Activated CD8-positive, alpha-beta T cell treated with anti-CD3 and anti-CD28 coated beads for 36 hours (primary cell): ENCODE measurements around the gene SRC. TPM values are rescaled to one million over a fixed set of nuclear protein-coding genes. Genes with fewer than 3 reads are reported as not detected.

Source experiments
- ATAC-seq: fragments of 200-7000 bp; cut with Tn5 transposase; one replicate; pipeline ENCODE4 v1.10.0; 2021; ENCODE audit warnings: mild to moderate bottlenecking, moderate library complexity
- CTCF ChIA-PET: fragments of 350-600 bp; sonication (Branson Sonifier 250); formaldehyde crosslinking; loops from one replicate; lab custom pipeline; 2021; ENCODE audit warnings: antibody characterized with exemption; lab: Charles Lee
- POLR2A ChIA-PET: fragments of 350-600 bp; sonication (Branson Sonifier 250); formaldehyde crosslinking; loops from one replicate; lab custom pipeline; 2021; ENCODE audit warnings: antibody characterized with exemption; lab: Charles Lee
- DNase-seq: peaks from one replicate; pipeline ENCODE4 v3.0.0-alpha.2; 2020
- H3K27ac Mint-ChIP-seq: one replicate; pipeline ENCODE4 v1.8.0; 2021; ENCODE audit warnings: mild to moderate bottlenecking, mixed read lengths
- H3K27me3 Mint-ChIP-seq: one replicate; pipeline ENCODE4 v1.8.0; 2021; ENCODE audit warnings: mixed read lengths
- H3K36me3 Mint-ChIP-seq: one replicate; pipeline ENCODE4 v1.8.0; 2021; ENCODE audit warnings: low read depth, mixed read lengths
- H3K4me1 Mint-ChIP-seq: one replicate; pipeline ENCODE4 v1.8.0; 2021; ENCODE audit warnings: low read depth, mixed read lengths
- H3K4me3 Mint-ChIP-seq: one replicate; pipeline ENCODE4 v1.8.0; 2021; ENCODE audit warnings: mild to moderate bottlenecking, moderate library complexity, mixed read lengths
- H3K9me3 Mint-ChIP-seq: one replicate; pipeline ENCODE4 v1.8.0; 2021; ENCODE audit warnings: mixed read lengths
- intact Hi-C: fragments of 100-400 bp; cut with micrococcal nuclease; formaldehyde crosslinking; loops from one replicate; pipeline ENCODE4 v1.10.0; 2022
- total RNA-seq, 2 experiments: library from RNA; stranded (reverse); gene quantifications; one replicate each; pipeline ENCODE4 v1.2.3, GENCODE V29; 2021
- TF ChIP-seq, protein P1 (sequence below): fragments of 200-600 bp; IDR thresholded peaks from one replicate; pipeline ENCODE4 v1.8.0; 2022; ENCODE audit warnings: antibody characterized with exemption, mild to moderate bottlenecking

The SRC gene
- total RNA-seq: 1 to 10 TPM in 1 of 2 experiments, under 1 TPM in 1; 0.88 to 2.4 TPM

DNA sequence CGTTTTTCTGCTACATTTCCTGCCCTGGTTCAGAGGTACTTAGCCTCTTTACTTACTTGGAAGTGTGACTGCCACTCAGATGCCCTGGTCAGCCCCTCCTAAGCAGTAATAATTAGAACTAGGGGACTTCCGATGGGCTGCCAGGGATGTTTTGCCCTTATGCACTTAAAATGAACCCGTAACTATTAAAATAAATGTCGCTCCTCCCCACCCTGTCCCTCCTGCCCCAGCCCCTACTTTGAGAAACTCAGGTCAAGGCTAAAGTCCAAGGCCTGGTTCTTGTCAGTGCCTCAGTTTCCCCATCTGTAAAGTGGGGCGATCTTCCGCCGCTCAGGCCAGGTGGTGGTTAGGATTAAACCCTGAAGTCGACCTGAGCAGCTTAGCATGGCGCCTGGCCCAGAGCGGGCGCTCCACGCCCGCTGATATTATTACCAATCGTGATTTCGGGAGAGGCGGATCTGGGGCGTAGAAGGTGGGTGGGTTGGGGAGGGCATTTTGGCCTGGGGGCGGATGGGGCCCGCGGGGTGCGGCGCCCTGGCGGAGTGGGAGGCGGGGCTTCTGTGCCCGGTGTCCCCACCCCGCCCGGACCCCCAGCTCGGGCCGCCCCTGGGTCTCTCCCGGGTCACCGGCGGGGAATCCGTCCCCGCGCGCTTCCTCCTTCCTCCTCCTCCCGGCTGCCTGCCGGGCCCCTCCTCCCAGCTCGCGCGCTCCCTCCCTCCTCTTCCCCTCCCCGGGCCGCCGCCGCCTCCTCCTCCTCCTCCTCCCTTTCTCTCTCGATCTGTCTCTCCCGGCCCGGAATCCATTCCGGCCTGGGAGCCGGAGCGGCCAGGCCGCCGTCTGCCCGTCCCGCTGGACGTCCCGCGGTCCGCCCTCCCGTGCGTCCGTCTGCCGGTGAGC, at the start of gene SRC:
Gene SRC (plus strand): TSS at position 802 of the 897 bp plus-strand sequence. CDS start 38,014 bp downstream, outside the sequence.
- H3K27ac Mint-ChIP-seq: no peak within 1 kb of the TSS
- ATAC-seq (peak; percentile 37), DNase-seq (peak; percentile 40)
- TF ChIP-seq, protein P1, sequence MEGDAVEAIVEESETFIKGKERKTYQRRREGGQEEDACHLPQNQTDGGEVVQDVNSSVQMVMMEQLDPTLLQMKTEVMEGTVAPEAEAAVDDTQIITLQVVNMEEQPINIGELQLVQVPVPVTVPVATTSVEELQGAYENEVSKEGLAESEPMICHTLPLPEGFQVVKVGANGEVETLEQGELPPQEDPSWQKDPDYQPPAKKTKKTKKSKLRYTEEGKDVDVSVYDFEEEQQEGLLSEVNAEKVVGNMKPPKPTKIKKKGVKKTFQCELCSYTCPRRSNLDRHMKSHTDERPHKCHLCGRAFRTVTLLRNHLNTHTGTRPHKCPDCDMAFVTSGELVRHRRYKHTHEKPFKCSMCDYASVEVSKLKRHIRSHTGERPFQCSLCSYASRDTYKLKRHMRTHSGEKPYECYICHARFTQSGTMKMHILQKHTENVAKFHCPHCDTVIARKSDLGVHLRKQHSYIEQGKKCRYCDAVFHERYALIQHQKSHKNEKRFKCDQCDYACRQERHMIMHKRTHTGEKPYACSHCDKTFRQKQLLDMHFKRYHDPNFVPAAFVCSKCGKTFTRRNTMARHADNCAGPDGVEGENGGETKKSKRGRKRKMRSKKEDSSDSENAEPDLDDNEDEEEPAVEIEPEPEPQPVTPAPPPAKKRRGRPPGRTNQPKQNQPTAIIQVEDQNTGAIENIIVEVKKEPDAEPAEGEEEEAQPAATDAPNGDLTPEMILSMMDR: no peak
- intact Hi-C loops: no loop called here
- H3K4me3 Mint-ChIP-seq: peak within 1 kb of the TSS; percentile 64
- ChIA-PET CTCF (interaction anchor here (1.1 to 1.6 kb wide), 2 partner anchors 39 to 154 kb away, joined by 3 read pairs; no protein-coding TSS in a partner anchor), POLR2A (interaction anchor here (0.7 to 1.5 kb wide), 2 partner anchors 10 to 56 kb away, joined by 3 to 7 read pairs; partner anchors contain the start of gene MANBAL)
- no peaks in the 10 kb centered on the region for H3K27me3 Mint-ChIP-seq
- no peaks in the 10 kb centered on the region for H3K9me3 Mint-ChIP-seq
- peaks cover 21% of the 10 kb centered on the region for H3K4me1 Mint-ChIP-seq
- H3K36me3 Mint-ChIP-seq: no peaks in the 10 kb centered on the region

DNA sequence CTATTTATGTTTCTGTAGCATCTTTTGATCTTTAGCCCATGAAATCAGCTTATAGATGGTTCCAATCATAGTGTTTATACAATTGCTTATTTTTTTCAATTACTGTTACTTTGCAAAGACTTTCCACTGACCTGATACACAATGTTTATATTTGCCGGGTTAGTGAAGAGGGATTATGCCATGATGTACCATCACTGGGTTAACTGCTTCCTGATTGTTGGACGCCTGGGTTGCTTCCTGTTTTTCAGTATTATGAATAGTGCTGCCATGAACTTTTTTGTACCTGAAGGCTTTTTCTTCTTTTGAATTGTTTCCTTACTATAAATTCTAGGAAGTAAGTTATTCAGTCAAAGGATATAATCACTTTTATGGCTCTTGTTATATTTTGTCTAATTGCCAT, 49.6 kb upstream of the SRC start:
- H3K4me1 Mint-ChIP-seq: peaks cover 42% of the 10 kb centered on the region
- H3K36me3 Mint-ChIP-seq: peaks cover 43% of the 10 kb centered on the region

DNA sequence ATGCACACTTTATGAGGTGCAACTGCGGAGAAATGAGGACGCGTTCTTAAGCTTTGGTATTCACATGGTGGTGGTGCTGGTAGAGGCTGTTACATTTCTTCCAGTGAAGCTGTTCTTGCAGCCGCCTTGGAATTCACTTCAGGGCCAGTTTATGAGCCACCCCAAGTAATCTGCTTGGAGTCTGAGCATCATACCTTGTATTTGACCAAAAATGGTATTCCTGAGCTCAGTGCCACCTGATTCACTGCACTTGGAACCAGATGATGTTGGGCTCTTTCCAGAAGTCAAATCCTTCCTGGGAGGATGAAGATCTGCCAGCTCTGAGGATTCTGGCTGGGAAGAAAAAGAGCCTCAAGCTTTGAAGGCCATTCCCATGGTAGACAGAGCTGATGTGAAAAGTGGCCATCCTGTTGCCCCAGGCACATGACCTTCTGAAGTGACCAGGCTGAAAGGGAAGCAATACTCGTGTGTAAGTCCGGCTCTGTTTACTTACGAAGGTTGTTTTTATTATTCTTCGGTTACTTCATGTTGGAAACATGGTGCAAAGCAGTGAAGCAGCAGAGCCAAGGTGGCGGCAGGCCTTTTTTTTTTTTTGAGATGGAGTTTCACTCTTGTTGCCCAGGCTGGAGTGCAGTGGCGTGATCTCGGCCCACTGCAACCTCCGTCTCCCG, 48.7 kb upstream of the SRC start:
- intact Hi-C loops: no loop called here
- TF ChIP-seq, protein P1: no peak
- no peak overlapping the region for H3K4me3 Mint-ChIP-seq
- H3K27me3 Mint-ChIP-seq: no peaks in the 10 kb centered on the region
- ATAC-seq: no peak
- peaks cover 38% of the 10 kb centered on the region for H3K36me3 Mint-ChIP-seq
- peaks cover 36% of the 10 kb centered on the region for H3K4me1 Mint-ChIP-seq
- no peak for DNase-seq
- peaks cover 5% of the 10 kb centered on the region for H3K9me3 Mint-ChIP-seq
- POLR2A ChIA-PET: no interaction called here
- no peak overlapping the region for H3K27ac Mint-ChIP-seq
- CTCF ChIA-PET: interaction anchor here (0.7 to 1.3 kb wide), 3 partner anchors 32 to 106 kb away, joined by 3 to 5 read pairs (median 3); no protein-coding TSS in a partner anchor

More for the DNA sequence above, 49.6 kb upstream of the SRC start:
- Mint-ChIP-seq H3K4me3 (no peak overlapping the region), H3K9me3 (peaks cover 5% of the 10 kb centered on the region), H3K27ac (no peak overlapping the region), H3K27me3 (no peaks in the 10 kb centered on the region)
- ATAC-seq (no peak), DNase-seq (no peak)
- TF ChIP-seq, protein P1: no peak
- ChIA-PET CTCF (interaction anchor here (1.0 to 1.3 kb wide), 2 partner anchors 32 to 105 kb away, joined by 3 to 5 read pairs; no protein-coding TSS in a partner anchor), POLR2A (no interaction called here)
- intact Hi-C loops: no loop called here

DNA sequence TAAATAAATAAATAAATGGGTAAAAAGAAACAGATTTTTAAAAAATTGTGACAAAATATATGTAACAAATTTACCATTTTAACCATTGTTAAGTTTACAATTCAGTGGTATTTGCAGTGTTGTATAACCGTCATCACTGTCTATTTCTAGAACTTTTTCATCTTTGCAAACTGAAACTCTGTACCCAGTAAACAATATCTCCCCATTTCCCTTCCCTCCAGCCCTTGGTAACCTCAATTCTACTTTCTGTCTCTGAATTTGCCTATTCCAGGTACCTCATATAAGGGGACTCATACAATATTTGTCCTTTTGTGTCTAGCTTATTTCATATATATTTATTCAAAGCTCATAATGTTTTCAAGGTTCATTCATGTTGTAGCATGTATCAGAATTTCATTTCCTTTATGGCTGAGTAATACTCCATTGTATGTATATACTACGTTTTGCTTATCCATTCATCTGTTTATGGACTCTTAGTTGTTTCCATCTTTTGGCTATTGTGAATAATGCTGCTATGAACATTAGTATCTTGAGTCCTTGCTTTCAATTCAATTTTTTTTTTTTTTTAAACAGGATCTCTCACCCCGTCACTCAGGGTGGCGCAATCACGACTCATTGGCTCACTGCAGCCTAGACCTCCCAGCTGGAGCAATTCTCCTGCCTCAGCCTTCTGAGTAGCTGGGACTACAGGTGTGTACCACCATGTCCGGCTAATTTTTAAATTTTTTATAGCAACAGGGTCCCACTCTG, 47.6 kb upstream of the SRC start:
- Mint-ChIP-seq H3K36me3 (peaks cover 28% of the 10 kb centered on the region), H3K4me1 (peaks cover 32% of the 10 kb centered on the region), H3K9me3 (peaks cover 2% of the 10 kb centered on the region), H3K27ac (peak overlapping the region; percentile 5), H3K4me3 (no peak overlapping the region), H3K27me3 (no peaks in the 10 kb centered on the region)
- ChIA-PET POLR2A (interaction anchor here (1.6 kb wide), 1 partner anchor 14 kb away, joined by 4 read pairs; no protein-coding TSS in a partner anchor), CTCF (interaction anchor here (1.4 kb wide), 1 partner anchor 86 kb away, joined by 7 read pairs; no protein-coding TSS in a partner anchor)
- ATAC-seq (no peak), DNase-seq (no peak)
- intact Hi-C loops: no loop called here
- TF ChIP-seq, protein P1: no peak
